Measurements from ENCODE around the gene ZBTB33.

GRCh38 chrX:120301497-120301896 lies 50.9 kb downstream of the ZBTB33 start:
- TF ChIP-seq CTCF (IDR thresholded peaks at IDR 0.05; ENCODE audit: low read depth, low read length) (no peak), EZH2phosphoT487 (IDR thresholded peaks at IDR 0.05; ENCODE audit: low read depth) (no peak)

Data from OCI-LY3 (cell line).